GM21515 (cell line): ENCODE results near the gene RMND5A.

Experiments used
- ATAC-seq: cut with Tn5 transposase; IDR thresholded peaks from one replicate; pipeline ENCODE4 v1.9.1; 2021; ENCODE audit not compliant: unreplicated experiment

The RMND5A gene

DNA sequence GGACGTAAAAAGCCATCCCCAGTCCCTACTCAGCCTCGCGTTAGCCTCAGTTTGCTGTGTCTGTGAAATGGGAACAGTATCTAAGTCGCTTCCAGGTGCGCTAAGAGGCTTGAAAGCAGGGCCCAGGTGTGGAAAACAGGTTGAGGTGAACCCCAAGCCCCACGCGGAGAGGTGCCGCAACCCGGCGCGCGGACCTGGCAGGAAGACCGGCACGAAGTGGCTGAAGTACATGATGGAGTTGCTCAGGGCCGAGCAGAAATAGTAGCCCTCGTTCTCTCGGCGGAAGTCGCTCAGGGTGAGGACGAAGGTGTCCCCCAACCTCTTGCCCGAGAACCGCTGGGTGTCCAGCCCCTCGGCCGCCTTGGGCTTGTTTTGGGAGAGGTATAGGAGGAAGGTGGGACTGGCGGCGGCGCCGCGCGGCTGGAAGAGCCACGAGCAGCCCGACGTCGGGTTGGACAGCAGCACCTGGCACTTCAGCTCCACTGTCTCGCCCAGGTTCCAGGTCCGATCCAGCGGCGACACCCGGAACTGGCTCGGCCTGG is 70.1 kb downstream of the RMND5A start:
- ATAC-seq = no peak

DNA sequence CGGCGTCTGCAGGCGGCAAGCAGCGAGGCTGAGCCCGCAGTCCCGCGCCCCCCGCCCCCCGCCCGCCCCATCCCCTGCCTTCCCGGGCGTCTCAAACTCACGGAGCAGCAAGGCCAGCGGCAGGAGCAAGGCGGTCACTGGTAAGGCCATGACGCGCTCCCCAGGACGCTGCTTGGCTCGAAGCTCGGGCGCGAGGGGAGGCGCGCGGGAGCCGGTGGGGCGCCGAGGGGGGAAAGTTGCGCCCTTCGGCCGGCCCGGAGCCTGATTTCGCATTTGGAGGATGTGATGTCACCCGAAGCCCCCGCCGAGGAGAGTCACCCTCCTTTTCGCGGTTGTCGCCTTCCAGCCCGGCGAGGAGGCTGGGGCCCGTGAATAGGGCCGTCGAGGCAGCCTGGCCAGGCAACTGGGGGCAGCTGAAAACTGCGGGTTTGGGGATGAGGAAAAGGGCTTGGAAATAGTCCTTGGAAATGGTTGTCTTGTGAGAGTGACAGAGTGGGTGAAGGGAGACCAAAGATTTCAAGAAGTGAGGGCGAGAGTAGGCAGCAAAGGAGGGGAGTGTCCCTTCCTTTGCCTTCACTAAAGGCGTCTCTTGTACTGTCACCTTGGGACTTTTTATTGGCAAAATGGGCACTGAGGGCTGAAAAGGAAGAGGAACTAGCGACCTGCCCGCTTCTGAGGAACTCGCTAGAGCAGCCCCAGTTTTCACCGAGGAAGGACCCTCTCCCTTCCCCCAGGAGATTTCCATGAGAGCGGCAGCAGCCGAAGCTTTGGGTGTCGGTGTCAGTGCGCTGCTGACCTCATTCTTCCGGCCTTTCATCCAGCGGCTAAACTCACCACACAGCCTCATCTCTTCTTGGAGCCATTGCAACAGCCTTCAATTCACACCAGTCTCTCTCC is 70.8 kb downstream of the RMND5A start, which contains the start of gene CD8A:
Gene CD8A, minus strand, starts transcription at position 238 of the 897 bp plus-strand sequence. Its CDS starts 88 bp downstream, at position 150.
- no peak for ATAC-seq

DNA sequence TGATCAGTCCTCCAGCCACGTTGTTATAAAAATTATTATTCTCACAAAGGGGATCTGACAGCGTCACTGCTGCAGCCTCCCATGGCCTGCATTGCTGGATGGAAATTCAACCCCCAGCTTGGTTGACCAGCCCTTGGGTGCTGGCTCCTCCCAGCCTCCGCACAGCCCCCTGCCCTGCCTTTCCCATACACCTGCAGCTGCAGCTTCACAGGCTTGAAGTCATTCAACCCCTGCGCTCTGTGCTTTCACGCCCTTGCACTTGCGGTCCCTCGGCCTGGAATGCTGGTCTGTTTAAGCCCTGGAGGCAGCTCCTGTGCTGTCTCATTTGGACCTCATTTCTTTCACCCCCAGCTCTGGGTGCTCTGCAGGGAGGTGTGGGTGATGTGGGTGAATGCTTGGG is 71.5 kb downstream of the RMND5A start:
- no peak for ATAC-seq

DNA sequence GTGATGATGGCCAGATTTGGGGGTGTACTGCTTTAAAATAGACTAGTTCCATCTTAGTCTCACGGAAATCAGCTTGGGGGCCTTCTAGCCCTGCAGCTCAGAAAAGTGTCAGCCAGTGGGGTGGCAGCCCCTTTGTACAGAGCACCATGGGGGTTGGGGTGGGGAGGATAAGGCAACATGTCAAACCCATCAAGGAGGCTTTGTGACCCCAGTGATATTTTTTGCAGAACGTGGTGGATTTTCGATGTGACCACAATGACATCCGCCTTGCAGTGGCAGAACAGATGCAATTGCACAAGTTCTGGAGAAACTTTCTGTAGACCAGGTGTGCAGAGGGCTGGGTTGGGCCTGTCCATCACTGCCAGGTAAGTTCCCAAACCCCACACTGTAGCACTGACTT is 73.7 kb downstream of the RMND5A start:
- no peak for ATAC-seq

DNA sequence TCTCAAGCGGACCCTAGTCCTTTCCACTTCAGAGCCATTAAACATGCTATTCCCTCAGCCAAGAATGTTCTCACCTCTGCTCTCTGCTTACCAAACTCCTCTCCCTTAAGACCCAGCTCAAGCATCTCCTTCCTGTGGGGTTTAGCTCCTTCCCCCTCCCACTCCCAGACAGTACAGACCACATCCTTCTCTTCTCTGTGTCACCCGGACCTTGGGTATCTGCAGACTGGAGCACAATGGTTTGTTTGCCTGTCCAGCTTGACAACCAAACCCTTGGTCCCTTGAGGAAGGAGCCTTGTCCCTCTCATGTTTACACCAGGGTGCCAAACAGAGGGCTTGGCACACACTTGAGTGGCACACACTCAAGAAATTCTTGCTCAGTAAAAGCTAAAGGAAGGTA is 74.8 kb downstream of the RMND5A start:
- no peak for ATAC-seq

DNA sequence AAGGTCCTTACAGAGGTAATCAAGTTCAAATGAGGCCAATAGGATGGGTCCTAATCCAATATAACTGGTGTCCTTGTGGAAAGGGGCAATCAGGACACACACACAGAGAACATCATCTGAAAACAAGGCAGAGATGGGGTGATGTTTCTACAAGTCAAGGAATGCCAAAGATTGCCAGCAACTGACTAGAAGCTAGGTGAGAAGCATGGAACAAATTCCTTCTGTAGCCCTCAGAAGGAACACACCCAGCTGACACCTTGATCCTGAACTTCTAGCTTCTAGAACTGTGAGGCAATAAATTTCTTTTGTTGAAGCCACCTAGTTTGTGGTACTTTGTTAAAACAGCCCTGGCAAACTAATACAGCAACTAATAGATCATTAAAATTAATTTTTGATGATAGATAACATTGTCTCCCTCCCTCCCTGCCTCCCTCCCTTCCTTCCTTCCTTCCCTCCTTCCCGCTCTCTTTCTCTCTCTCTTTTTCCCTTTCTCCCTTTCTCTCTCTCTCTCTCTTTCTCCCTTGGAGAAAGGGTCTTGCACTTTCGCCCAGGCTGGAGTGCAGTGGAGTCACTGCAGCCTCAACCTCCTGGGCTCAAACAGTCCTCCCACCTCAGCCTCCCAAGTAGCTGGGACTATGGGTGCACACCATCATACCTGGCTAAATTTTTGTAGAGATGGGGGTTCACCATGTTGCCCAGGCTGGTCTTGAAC is 80.9 kb downstream of the RMND5A start:
- ATAC-seq = no peak

DNA sequence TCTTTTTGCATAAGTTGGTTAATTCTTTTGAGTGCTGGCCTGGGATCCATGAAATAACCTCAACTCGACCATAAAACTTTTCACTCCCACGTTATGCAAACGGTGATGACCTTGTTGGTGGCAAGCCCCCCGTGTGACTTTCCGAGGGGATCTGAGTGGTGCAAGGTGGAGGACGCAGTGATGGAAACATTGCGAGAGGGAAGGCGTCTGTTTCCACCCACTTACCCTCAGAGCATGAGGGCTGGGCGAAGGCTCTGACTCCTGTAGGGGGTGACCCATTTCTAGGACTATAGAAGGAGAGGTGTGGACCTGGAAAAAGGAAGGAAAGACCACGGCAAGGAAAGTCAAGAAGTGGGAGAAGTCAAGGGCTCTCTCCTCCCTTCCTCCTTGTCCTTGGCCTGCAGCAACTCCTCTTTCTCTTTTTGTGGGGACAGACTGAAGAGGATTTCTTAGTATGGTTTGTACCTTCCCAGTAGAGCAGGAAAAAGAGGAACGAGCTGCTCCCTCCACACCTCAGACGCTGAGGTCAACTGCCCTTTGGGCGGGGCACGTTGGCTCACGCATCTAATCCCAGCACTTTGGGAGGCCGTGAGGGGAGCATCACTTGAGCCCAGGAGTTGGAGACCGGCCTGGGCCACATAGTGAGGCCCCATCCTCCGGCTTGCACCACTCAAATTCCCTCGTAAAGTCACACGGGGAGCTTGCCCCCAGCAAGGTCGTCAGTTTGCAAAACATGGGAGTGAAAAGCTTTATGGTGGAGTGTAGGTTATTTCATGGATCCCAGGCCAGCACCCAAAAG is 86.2 kb downstream of the RMND5A start:
- no peak for ATAC-seq

DNA sequence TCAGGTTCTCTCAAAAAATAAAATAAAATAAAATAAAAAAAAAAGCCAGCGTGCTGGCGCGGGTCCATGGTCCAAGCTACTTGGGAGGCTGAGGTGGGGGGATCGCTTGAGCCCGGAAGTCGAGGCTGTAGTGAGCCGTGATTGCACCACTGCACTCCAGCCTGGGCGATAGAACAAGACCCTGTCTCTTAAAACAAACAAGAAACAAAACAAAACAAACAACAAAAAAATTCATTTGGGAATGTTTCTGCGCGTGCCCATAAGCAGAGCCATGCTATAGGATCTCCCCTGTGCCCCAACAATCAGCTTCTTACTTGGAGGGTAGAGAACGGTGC is 87.0 kb downstream of the RMND5A start:
- no peak for ATAC-seq

DNA sequence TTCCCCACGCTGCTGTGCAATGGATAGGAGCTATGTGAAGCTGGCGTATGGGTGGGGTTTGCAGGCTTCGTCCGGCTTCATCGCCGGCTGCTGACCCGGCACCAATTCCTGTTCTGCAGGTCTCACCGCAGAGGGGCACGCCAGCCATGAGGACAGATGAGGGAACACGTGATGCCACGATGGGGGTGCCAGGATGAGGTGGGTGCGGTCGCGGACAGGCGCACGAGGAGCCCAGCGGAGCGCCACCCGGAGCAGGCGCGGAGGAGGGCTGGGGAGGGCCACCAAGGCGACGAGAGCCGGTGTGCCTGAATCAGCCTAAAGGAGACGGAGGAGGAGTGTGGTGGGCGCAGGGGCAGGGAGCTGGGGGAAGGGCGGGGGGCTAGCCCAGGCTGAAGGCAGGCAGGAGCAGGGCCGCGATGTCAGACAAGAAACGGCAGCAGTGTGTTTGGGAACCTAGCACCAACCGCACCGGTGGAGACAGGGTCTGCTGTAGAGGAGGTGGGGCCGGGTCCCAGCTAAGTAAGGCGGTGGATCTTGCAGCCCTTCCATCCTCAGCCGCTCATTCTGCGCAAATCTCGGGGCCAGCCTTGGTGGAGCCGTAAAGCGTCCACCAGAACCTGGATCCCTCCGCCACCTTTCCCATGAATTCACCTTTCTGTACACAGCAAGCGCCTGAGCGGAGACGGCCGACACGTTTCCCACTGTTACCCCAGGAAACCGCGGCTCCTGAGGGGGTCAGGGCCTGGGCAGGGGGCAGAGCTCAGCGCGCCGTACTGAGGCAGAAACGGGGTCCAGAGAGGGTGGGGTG is 87.6 kb downstream of the RMND5A start:
- ATAC-seq = no peak

DNA sequence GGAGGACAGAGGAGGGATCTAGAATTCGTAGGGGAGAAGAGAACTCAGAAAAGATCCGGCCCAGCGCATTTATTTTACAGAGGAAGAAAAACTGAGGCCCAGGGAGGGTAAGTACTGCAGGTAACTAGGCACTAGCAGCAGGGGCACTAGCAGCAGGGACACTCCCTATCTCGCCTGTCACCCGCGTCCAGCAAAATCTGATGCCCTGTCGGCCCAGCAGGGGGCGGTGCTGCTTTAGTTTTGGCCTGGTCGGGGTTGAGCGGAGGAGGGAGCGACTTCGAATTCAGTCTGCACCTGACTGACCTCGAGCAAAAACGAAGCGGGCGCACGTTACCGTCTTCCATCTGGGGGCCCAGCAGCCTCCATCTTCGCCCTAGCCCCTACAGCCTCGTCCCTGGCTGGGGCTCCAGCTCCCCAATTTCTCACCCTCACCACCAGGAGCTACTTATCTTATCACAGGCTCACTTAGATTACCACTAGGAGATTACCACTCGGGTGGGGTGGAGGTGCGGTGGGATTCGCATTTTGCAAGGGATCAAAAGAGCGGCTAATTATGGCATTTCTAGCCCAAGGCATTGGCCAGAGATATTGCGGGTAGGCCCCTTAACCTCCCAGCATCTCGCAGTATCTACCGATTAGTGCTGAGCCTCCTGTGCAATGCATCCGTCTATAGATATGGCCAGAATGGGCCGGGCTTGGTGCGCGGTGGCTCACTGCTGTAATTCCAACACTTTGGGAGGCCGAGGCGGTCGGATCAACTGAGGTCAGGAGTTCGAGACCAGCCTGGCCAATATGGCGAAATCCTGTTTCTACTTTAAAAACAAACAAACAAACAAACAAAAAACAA is 88.4 kb downstream of the RMND5A start:
- ATAC-seq = peak; percentile 90

DNA sequence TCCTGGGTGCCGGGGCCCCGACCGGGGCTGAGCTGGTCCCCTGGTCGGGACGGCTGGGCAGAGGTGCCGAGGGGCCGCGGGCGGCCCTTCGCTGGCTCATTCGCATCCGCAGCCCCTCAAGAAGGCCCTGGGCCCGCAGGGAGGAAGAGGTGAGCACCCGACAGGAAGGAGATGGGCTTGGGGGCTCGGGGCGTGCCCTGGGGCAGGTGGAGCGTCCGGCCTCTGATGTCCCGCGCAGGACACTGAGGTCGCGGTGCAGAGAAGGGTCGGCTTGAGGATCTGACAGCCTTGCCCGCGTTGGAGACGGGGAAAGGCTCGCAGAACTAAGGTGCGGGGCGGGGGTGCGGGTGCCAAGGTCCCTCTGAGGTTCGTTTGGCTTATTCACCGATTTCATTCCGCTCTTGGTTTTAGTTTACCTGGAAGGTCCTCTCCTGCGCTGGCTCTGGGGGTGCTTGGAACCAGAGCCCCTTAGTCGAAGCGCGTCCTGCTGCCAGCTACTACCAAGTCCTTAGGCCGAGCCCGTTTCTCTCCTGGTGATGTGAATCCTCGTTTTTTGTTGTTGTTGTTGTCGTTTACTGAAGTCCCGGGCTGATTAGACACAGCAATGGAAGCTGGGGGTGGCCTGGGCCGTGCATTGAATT is 89.5 kb downstream of the RMND5A start:
- no peak for ATAC-seq

DNA sequence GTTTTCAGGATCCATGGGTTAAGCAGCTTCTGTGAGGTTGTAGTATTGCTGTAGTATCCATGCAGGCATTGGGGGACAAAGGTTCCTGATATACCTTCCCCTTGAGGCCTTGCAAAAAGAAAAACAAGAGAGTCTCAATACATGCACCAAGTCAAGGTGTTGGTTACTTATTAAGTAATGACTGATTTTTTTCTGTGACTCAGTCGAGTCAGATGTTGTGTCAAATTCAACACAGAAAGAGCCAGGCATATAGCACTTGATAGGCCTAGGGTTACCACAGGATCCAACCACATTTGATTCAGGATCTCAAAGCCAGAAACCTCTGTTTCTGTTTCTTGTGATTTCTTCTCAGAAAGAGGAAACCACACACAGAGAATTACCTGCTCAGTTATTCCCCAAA is 95.5 kb downstream of the RMND5A start:
- ATAC-seq = no peak

DNA sequence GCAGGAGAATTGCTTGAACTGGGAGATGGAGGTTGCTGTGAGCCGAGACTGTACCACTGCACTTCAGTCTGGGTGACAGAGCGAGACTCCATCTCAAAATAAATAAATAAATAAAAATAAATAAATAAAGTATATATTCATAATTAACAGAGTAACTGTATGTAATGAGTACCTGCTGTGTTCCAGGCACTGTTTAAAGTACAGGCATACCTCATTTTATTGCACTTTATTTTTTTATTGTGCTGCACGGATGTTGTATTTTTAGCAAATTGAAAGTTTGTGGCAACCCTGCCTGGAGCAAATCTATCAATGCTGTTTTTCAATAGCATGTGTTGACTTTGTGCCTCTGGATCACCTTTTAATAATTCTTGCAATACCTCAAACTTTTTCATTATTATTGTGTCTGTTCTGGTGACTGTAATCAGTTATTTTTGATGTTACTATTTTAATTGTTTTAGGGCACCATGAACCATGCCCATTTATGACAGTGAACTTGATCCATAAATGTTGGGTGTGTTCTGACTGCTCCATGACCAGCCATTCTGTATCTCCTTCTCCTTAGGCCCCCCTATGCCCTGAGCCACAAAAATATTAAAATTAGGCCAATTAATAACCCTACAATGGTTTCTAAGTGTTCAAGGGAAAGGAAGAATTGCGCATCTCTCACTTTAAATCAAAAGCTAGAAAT is 98.2 kb downstream of the RMND5A start:
- no peak for ATAC-seq

DNA sequence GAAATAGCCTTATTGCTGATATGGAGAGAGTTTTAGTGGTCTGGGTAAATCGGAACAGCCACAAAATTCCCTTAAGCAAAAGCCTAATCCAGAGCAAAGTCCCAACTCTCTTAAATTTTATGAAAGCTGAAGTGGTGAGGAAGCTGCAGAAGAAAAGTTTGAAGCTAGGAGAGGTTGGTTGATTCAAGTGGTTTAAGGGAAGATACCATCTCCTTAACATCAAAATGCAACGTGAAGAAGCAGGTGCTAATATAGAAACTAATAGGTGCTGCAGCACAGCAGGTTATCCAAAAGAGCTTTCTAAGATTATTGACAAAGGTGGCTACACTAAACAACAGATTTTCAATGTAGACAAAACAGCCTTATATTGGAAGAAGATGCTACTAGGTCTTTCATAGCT is 98.9 kb downstream of the RMND5A start:
- no peak for ATAC-seq

DNA sequence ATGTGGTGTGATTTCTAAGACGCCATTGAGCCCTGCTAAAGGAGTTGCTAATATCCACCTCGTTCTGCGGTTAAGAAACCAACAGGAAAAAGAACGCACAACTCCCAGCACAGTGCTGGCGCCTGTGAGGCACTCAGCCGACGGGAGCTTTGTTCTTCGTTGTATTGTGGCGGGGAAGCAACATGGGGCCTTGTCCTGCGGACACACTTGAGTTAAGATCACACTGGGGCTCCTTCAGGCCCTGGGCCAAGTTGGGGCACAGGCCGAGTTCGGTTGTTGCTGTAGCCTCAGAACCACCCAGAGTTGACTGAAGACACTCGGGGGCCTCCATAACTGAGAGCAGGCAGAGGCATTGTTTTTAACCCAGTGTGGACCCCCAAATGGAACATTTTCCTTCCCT is 101.2 kb downstream of the RMND5A start:
- ATAC-seq = no peak

DNA sequence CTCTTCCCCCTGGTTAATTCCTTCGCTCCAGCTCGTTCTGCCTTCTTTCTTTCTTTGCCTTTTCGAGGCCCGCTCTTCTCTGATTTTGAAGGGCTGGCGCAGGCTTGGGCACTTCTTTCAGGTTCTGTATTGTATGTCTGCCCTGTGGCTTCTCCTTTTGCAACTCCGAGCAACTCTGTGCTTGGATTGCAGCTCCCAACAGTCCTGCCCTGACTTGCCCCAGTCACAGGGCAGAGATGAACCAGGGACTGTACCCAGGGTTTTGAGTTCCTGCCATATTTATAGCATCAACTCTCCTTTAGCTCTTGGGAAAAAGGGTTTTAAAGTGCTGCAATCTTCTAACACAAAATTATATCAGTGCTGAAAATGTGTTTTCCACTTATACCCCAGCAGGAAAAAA is 101.8 kb downstream of the RMND5A start:
- ATAC-seq = no peak

DNA sequence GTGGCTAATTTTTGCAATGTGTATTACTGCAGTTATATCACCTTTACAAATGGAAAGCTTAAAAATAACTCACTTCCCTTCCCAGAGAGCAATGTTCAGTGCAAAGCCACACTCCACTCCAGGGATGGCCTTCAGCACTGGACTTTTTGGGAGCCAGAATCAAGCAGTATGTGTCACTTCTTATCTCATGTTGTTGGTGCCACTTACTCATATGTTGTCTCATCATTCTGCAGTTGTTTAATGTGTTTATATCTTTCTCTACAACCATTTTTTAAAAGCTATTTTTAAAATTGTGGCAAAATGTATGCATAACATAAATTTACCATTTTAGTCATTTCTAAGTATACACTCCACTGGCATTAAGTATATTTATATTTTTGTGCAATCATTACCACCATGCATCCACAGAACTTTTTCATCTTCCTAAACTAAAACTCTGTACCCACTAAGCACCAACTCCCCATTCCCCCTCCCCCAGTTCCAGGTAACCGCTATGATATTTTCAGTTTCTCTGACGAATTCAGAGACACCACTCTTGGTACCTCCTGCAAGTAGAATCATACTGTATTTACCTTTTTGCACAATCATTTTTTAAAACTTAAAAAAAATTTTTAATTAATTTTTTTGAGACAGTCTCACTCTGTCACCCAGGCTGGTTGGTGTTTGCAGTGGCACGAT is 102.7 kb downstream of the RMND5A start:
- no peak for ATAC-seq
